Mucosa of descending colon (tissue), 3 donors: ENCODE results near the gene AFAP1. TPM values are rescaled to one million over a fixed set of nuclear protein-coding genes. Genes with fewer than 3 reads are reported as not detected.

Source experiments
- ATAC-seq: fragments of 200-7000 bp; cut with Tn5 transposase; one replicate; pipeline ENCODE4 v1.9.1; 2020; ENCODE audit warnings: mild to moderate bottlenecking, moderate library complexity
- DNase-seq, 3 donors: peaks; one replicate each; pipeline ENCODE4 v3.0.0-alpha.2; 2020
- H3K36me3 ChIP-seq: fragments of 200-600 bp; one replicate; pipeline ENCODE4 v1.8.0; 2021; ENCODE audit warnings: low read depth, mild to moderate bottlenecking
- H3K4me1 ChIP-seq: fragments of 200-600 bp; one replicate; pipeline ENCODE4 v1.8.0; 2021; ENCODE audit warnings: low read depth, mild to moderate bottlenecking
- H3K4me3 ChIP-seq: fragments of 200-600 bp; one replicate; pipeline ENCODE4 v1.8.0; 2021; ENCODE audit warnings: mild to moderate bottlenecking
- H3K9me3 ChIP-seq: fragments of 200-600 bp; one replicate; pipeline ENCODE4 v1.8.0; 2021; ENCODE audit warnings: mild to moderate bottlenecking
- intact Hi-C, 2 donors: fragments of 100-400 bp; cut with DNase I in 1 of 2; cut with micrococcal nuclease in 1 of 2; formaldehyde crosslinking; loops; one replicate each; pipeline versions ENCODE4 v1.11.0 to v1.11.1; 2022; cut with DNase I, micrococcal nuclease
- total RNA-seq, 3 donors: library from RNA; stranded (reverse); fragmentation: NEBNext Ultra II Directional in 2 of 3; extraction: Animal tissue kit (Norgen Biotek cat#: 25700) in 2 of 3; gene quantifications; one replicate each; pipeline versions ENCODE4 v1.2.1 to v1.2.4, GENCODE V29; 2021 to 2023
- TF ChIP-seq, protein P1 (sequence below): fragments of 200-600 bp; IDR thresholded peaks from one replicate; pipeline ENCODE4 v1.8.0; 2022; ENCODE audit warnings: antibody characterized with exemption, mild to moderate bottlenecking
- donor health status: DM: no; HTN: no; CAD: no; lungs with moderate emphysema.
- donor health status: DM: no; HTN: no; CAD: no.
- donor health status: DM: no; HTN: yes; CAD: no.

AFAP1 gene
- total RNA-seq, 3 donors from 2014 or later = 31.4 to 59.1 (median 37.1) TPM

DNA sequence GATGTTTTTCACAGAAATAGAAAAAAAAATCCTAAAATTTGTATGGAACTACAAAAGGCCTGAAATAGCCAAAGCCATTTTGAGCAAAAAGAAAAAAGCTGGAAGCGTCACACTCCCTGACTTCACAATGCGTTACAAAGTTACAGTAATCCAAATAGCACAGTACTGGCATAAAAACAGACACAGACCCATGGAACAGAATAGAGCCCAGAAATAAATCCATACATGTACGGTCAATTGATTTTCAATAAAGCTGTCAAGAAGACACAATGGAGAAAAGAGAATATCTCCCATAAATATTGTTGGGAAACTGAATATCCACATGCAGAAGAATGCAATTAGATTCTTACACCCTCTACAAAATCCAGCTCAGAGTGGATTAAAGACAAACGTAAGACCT is 208.2 kb downstream of the AFAP1 start:
- Histone ChIP-seq H3K36me3 (no peaks in the 10 kb centered on the region), H3K9me3 (no peaks in the 10 kb centered on the region), H3K4me3 (no peak overlapping the region), H3K4me1 (no peaks in the 10 kb centered on the region)
- DNase-seq (no peak), ATAC-seq (no peak)
- intact Hi-C loops = no loop called here
- TF ChIP-seq, protein P1, sequence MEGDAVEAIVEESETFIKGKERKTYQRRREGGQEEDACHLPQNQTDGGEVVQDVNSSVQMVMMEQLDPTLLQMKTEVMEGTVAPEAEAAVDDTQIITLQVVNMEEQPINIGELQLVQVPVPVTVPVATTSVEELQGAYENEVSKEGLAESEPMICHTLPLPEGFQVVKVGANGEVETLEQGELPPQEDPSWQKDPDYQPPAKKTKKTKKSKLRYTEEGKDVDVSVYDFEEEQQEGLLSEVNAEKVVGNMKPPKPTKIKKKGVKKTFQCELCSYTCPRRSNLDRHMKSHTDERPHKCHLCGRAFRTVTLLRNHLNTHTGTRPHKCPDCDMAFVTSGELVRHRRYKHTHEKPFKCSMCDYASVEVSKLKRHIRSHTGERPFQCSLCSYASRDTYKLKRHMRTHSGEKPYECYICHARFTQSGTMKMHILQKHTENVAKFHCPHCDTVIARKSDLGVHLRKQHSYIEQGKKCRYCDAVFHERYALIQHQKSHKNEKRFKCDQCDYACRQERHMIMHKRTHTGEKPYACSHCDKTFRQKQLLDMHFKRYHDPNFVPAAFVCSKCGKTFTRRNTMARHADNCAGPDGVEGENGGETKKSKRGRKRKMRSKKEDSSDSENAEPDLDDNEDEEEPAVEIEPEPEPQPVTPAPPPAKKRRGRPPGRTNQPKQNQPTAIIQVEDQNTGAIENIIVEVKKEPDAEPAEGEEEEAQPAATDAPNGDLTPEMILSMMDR = no peak

DNA sequence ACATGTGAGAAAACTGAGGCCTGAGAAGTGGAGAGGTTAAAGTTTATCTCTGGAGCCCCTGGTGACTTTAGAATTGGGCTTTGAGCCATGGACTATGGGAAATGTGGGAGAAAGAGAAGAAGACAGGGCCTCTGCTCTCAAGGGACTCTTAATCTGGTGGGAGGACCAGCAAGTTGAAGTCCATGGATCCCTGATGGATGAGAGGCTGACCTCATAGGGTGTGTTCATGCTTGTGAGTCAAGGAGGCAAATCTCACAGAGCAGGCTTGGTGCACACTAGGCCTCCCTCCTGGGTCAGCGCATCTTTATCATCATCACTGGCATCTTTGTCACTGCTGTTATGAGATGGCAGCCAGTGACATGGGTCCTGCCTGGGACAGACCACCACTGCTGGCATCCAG is 211.9 kb downstream of the AFAP1 start:
- Histone ChIP-seq H3K4me3 (no peak overlapping the region), H3K36me3 (no peaks in the 10 kb centered on the region), H3K4me1 (no peaks in the 10 kb centered on the region), H3K9me3 (no peaks in the 10 kb centered on the region)
- ATAC-seq = no peak
- TF ChIP-seq, protein P1 = no peak
- no peak for DNase-seq
- intact Hi-C loops = no loop called here

DNA sequence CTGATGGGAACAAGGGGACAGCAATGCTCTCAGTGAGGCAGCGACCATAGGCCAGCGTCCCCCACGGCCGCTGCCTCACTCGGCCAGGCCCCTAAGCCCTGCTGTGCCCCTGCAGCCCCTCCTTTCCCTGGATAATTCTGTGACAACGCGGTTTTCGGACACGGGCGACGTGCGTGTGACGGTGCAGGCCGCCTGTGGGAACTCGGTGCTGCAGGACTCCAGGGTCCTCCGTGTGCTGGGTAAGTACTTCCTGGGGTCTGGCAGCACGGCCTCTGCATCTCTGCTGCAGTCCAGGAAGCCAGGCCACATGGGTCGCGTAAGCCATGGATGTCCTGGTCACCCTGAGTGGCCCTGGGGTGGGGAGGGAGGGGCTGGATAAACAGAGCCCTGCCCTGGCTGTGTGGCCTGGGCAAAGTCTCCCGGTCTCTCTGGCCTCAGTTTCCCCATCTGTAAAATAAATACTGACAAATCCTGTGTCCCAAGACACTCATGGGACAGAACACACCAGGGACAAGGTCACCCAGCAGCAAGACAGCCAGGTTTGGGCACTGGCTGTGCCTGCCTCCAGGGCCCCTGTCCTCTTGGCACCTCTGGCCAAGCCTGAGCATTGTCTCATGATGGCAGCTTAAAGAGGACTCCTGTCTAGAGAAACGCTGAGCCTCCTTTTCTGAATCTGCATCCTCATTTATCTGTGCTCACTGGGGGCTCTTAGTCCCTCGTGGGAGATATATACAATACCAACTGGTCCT is 212.8 kb downstream of the AFAP1 start:
- ATAC-seq (no peak), DNase-seq (peak in 1 of 3 donors; percentile 31)
- Histone ChIP-seq H3K36me3 (no peaks in the 10 kb centered on the region), H3K4me1 (no peaks in the 10 kb centered on the region), H3K9me3 (no peaks in the 10 kb centered on the region), H3K4me3 (no peak overlapping the region)
- intact Hi-C loops = no loop called here
- TF ChIP-seq, protein P1 = no peak

DNA sequence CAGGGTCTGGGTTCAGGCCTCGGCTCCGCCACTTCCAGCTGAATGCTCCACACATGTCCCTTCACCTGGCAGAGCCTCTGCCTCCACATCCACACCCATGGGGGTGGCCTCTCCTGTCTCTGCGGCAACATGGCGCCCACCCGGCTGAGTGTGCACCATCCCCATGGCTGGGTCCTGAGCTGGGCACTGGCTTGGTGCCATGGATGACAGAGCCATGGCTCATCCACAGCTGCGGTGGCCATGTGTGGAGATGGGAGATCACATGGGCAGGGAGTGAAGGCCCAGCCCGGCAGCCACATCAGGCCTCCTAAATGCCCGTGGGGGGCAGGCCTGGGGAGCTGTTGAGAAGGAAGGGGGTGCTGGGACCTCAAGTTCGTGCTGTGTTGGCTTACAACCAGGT is 213.7 kb downstream of the AFAP1 start:
- no peak for ATAC-seq
- H3K4me1 ChIP-seq = no peaks in the 10 kb centered on the region
- TF ChIP-seq, protein P1 = no peak
- H3K36me3 ChIP-seq = no peaks in the 10 kb centered on the region
- H3K4me3 ChIP-seq = no peak overlapping the region
- DNase-seq = no peak
- no peaks in the 10 kb centered on the region for H3K9me3 ChIP-seq
- intact Hi-C loops = no loop called here

DNA sequence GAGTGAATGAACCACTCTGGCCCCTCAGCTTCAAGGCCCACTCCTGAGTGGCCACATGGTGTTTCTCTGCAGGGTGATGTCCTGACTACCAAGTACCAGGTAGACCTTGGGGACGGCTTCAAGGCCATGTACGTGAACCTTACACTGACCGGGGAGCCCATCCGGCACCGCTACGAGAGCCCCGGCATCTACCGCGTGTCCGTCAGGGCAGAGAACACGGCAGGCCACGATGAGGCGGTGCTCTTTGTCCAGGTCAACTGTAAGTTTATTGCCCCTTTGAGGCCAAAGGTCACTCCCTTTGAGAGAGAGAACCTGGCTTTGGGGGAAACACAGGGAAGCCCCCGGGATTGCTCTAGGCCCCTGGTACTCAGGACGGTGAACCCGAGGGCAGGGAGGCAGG is 216.0 kb downstream of the AFAP1 start:
- no peaks in the 10 kb centered on the region for H3K36me3 ChIP-seq
- intact Hi-C loops = no loop called here
- DNase-seq (no peak), ATAC-seq (no peak)
- no peak overlapping the region for H3K4me3 ChIP-seq
- TF ChIP-seq, protein P1 = no peak
- H3K9me3 ChIP-seq = no peaks in the 10 kb centered on the region
- H3K4me1 ChIP-seq = no peaks in the 10 kb centered on the region
